NCI-H2227 (cell line): ENCODE results near the gene CAPN10.
"Not testable (repeated sequence)": the region's sequence is repeated elsewhere in the genome, so short reads cannot be mapped to it uniquely, and the experiment has no call there.

Experiments
- DNase-seq: peaks from one replicate; lab custom pipeline; 2025; ENCODE audit not compliant: unreplicated experiment; lab: John Stamatoyannopoulos, UW

The CAPN10 gene

GRCh38 chr2:240563231-240563630 lies 23.3 kb upstream of the CAPN10 start:
- not testable (repeated sequence) for DNase-seq

GRCh38 chr2:240563951-240564560 lies 22.5 kb upstream of the CAPN10 start:
- DNase-seq: no peak

- no peak for DNase-seq
Observed at GRCh38 chr2:240564561-240565332, 21.8 kb upstream of the CAPN10 start.

- peak; percentile 35 for DNase-seq
Observed at GRCh38 chr2:240565333-240566202, 21.0 kb upstream of the CAPN10 start.

DNA sequence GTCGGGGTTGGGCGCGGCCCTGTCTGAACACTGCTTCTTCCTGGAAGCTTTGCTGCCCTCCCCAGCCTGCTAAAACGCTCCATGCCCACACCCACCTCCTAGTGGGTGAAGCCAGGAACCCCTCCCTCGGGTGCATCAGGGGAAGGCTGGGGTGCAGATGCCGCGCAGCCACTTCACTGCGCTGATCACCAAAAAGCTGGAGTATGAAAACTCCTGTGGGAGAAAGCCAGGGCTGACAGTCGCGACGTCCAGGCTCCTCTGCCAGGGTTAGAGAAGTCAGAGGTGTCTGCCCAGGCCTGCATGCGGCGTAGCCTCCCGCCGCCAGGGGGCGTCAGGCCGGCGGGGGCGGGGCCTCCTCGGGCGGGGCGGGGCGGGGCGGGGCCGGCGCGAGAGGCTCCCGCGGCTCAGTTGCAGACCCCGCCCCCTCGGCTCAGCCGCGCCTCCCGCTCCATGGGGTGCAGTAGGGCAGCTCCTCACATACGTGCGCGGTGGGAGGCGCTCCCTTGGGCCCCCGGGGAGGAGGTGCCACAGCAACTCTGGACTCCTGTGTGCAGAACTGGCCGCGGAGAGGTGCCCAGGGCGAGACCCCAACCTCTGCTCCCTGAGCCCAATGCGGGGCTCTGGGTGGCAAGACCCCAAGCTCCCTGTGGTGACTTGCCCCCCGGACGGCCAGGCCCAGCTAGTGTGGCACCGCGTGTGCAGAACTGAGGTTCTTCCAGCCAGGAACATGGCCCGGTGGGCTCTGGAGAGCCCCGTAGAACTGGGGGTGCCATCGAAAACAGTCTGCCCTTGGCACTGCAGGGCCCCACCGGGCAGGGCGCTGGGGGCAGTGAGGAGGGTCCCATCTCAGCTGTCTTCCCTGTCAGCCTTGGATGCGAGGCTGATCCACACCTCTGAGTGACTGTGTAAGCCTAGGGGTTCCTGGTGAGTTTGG lies 20.1 kb upstream of the CAPN10 start:
- peak; percentile 86 for DNase-seq

GRCh38 chr2:240567137-240567871 lies 19.2 kb upstream of the CAPN10 start:
- DNase-seq: no peak

- DNase-seq: peak; percentile 68
Observed at GRCh38 chr2:240567872-240568677, 18.5 kb upstream of the CAPN10 start, which contains the start of gene RNPEPL1. Gene RNPEPL1 (plus strand): TSS chr2:240568484. CDS start chr2:240568587, 103 bp downstream.

GRCh38 chr2:240568678-240569522 lies 17.6 kb upstream of the CAPN10 start:
- peak; percentile 70 for DNase-seq

DNA sequence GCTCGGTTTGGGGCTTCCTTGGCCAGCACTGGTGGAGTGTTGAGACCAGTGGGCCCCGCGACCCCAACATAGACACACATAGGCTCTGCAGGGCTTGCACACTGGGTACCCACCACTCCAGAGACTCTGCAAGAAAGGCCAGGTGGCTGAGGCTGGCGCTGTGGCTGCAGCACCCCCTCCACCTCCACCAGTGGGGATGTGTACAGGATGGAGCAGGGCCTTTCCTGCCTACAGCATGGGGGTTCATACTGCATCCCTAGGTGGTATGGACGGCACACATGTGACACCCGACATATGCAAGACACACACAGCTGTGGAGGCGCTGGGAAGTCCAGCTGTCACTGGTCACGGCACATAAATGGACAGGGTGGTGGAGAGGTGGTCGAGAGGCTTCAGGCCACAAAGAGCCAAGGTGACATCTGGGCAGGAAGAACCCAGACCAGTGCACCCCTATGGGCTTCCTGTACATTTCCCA lies 17.0 kb upstream of the CAPN10 start:
- no peak for DNase-seq

GRCh38 chr2:240569998-240570530 lies 16.5 kb upstream of the CAPN10 start:
- DNase-seq: no peak

DNA sequence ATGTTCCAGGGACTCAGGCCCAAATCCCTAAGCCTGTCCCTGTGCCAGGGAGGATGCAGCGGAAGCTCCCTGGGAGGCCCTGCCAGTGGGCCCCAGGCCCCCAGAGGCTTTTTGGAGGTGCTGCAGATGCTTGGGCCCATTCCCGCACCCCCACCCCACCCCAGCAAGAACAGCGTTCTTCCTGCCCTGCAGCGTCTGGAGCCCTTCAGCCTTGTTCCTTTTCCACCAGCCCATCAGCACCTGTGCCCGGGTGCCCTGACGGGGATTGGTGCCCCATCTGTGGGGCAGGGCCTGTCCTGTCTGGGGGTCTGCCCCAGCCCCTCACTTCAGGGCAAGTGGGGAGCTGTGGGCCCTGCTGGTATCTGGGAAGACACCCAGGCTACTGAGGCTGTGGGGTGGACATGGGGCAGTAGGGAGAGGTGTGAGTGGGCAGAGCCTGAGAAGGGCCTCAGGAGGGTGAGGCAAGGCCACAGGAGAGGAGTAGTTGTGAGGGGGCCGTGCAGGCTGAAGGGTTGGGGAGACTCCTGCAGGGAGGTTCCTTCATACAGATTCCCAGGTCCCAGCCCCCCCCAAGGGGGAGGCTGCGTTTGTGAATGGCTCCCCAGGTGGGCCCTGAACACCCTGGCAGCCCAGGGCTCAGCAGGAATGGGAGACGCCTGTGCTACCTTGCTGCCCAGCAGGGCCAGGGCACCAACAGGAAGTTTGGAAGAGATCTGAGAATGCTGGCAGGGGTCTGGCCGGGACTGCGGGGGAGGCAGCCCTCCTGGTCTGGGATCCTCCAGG lies 15.8 kb upstream of the CAPN10 start:
- DNase-seq: no peak

GRCh38 chr2:240571314-240571973 lies 15.1 kb upstream of the CAPN10 start:
- DNase-seq: no peak

DNA sequence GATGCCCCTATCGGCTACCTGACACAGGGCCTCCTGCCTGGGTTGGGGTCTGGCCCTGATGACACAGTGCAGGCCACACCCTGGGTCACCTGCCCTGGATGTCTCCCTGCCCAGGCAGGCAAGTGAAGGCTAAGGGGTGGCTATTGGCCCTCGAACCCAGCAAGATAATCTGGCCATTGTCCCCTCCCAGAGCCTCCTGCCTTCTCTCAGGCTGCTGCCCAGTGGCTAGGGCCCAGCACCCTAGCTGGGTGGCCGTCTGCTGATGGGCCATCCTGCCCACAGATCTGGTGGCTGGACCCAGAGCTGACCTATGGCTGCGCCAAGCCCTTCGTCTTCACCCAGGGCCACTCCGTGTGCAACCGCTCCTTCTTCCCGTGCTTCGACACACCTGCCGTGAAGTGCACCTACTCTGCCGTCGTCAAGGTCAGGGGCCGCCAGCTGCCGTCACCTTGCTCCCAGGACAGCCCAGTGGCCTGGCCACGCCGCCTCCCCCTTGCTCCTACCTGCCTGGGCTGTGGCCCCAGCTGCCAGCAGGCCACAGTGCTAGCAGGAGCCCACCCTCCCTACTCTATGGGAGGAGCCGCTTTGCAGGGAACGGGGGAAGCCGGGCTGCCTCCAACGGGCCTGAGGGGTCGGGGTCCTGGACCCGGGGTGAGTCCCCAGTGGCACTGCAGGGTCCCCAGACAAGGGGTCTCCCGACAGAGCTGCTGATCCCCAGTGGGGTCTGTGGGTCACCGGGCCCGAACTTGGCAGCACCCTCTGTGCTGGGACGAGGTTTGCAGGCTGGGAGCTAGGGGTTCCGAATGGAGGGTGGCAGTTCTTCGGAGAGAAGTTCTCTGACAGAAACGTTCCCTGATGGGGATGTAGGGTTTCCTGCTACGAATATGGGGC lies 14.1 kb upstream of the CAPN10 start:
- DNase-seq: no peak

DNA sequence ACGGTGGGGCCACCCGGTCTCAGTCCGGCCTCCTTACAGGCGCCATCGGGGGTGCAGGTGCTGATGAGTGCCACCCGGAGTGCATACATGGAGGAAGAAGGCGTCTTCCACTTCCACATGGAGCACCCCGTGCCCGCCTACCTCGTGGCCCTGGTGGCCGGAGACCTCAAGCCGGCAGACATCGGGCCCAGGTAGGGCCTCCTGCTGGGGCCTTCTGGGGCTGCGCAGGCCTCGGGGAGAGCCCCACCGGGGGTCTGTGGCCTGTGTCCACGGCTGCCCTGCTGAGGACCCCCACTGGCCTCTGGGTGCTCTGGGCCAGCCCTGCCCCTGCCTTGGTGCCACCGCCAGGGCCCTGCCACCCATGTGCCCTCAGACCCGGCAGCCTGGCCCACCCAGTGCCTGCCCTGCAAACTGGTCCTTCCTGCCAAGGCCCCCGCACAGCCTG lies 13.4 kb upstream of the CAPN10 start:
- no peak for DNase-seq
